ENCODE data around the gene LIMS2.

The LIMS2 gene

DNA sequence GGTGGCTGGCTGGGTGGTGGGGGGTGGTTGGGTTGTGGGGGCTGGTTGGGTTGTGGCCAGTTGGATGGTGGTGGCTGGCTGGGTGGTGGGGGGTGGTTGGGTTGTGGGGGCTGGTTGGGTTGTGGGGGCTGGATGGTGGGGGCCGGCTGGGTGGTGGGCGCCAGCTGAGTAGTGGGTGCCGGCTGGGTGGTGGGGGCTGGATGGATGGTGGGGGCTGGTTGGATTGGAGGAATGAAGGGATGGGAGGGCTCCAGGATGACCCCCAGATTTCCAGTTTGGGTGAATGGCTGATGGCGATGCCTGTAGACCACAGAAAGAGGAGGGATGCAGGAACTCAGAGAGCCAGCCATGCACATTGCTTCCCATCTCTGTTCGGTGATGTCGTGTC, 56.1 kb downstream of the LIMS2 start:
- DNase-seq, result no peak

DNA sequence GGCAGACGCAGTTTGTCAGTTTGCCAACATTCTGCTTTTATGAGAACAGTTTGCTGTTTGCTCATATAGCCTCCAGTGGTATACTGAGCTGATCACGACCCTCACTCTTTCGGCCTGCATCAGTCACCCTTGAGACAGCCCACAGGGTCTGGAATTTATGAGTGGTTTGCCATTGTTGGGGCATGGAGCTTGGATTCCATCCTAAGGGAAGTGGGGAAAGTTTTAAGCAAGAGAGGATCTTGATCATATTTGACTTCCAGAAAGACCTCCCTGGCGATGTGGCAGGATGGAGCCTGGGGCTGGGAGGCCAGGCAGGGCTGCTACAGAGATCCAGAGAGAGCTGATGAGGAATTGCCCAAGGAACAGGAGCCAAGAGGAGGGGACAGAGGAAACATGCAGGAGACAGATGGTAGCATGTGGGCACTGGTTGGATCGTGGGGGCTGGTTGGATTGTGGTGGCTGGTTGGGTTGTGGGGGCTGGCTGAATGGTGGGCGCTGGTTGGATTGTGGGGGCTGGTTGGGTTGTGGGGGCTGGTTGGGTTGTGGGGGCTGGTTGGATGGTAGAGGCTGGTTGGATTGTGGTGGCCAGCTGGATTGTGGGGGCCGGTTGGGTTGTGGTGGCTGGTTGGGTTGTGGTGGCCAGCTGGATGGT, 56.7 kb downstream of the LIMS2 start:
- no peak for DNase-seq

DNA sequence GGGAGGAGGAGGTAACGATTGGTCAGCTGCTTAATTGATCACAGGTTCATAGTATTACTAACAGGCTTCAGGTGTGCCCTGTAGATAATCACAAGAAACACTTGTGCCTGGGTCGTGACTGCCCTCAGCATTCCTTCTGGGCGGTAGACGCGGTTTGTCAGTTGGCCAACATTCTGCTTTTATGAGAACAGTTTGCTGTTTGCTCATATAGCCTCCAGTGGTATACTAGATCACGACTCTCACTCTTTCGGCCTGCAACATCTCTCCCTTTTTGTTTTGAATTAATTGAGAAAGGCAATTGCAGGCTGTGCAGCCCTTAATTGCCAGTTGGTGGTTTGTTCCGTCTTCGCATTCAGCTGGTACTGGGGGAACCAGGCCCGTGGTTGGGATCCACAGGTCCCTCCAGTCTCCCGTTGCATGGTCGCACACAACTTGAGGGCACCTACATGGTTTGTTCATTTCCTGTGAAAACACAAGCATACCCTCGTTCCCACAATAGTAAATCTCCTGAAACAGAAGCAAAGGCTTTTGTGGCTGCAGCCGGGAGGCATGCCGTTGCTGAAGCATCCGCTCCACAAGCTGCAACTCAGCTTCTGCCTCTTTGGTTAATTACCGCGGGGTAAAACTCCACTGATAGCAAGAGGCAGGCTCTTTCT, 59.7 kb downstream of the LIMS2 start:
- no peak for DNase-seq

DNA sequence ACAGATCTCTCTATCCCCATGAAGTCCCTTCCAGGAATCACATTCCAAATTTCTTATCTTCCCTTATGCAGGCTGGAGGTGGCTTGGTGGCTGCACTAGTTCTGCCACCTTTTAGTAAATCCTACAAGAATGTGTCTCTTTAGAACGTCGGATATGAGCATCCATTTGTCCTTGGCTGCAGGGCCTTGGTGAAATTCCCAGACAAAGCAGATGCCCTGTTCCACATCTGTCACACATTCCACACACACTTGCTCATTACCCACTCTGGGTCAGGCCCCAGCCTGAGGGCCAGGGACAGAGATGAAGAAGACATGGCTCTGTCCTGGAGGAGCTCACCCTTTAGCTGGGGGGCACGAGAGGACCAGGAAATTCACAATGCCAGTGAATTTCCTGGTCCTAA, 60.6 kb downstream of the LIMS2 start:
- no peak for DNase-seq

DNA sequence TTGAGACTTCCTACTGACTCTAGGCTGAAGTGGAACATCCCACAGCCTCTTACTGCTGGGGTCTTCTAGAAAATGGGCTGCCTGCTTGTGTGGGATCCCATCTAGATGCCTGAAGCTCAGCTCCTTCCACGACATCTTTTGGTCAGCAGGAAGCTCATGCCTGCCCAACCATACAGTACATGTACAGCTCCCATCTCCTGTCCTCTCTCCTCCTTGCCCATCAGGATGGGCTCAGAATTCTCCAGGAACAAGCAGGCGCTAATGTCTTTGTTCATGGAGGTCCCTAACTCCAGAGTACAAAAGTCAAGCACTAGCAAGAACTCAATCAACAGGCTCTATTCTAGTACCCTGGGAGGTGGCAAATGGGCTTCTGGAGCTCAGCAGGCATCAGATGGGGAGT, 61.1 kb downstream of the LIMS2 start:
- no peak for DNase-seq

DNA sequence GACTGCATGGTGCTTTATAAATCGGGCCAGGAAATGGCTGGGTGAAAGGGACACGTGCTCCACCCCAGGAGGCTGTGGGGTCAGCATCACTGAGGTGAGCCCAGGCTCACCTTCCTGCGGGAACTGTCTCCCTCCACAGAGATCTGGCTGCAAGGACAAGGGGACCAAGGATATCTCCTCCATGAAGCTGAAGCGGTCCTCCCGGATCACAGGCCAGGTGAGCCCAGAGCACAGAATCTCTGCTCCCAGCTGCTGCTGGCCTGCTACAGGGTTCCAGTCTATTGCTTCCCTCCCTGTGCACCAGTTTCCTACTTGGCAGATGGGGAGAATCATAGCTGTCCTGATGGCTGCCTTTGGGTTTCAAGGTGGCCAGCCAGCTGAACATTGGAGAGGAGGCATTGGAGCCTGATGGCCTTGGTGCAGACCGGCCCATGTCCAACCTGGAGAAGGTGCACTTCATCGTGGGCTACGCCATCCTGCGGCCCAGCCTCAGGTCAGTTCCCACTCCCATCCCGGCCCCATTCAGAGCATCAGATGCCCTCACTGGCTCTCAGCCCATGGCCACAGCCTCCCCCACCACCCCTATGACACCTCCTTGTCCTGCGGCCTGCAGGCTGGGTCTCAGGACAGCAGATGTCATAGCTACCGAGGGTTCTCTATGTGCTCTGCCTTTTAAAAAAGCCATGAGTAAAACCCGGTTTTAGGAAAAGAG, 63.1 kb downstream of the LIMS2 start:
- no peak for DNase-seq

DNA sequence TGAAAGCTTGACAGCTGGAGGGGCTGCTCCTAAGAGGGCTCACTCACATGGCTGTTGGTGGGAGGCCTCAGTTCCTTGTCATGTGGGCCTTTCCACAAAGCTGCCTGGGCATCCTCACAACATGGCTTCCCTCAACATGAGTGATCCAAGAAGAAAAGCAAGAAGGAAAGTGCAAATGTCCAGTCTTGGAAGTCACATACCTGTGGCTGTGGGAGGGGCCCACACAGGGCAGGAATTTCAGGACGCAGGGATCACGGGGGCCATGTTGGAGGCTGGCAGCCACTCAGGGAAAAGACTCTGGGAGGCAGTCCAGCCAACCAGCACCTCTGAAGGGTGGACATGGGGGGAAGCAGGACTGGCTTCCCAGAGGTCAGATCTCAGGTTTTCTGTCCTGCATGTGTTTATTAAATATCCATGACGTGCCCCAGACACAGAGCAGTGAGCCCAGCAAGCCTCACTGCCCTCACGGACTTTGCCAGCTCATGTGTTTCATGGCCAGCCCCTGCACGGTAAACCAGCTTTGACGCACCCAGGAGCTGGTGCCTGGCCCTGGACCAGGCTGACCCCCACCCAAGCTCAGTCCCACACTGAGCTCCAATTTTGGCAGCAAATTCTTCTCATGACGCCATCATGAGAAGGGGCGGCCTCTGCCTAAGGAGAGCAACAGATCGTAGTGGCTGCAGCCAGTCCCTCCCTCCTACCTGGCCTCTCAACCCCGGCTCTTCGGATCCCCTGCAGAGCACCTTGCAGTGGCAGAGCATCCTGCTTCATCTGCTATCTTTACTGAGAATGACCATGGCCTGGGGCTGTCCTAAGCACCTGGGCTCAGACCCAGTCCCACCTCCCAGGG, 64.0 kb downstream of the LIMS2 start:
- DNase-seq, result no peak

DNA sequence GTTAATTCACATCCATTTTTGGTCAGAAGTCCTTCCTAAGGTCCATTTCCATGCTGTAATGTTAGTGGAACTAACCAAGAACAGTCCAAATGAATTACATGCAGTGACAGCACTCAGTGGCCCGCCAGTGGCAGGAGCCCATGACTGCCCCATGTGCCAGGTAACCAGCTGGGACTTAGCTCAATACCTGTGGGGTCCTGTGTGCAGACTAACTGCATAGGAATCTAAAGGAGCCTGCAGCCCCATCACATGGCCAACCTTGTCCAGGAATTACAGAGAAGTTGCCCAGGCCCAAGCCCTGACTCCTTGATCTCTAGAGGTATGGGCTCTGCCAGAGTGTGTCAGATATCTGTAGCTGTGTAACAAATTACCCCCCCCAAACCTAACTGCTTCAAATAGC, 64.8 kb downstream of the LIMS2 start:
- DNase-seq, result no peak

DNA sequence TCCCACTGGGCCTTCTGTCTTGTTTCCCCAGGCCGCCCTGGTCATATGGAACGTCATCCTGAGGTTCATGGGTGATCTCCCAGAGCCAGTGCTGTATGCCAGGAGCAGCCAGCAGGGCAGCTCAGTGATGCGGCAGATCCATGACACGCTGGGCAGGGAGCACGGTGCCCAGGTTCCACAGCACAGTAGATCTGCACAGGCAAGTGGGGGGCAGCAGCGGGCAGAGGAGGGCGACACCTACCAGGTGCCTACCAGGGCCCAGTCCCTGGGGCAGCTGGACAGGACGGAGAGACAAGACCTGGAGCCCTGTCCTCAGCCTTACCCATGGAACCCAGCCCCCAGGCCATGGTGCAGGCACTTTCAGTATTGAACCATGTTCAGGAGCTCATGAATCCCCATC, 65.5 kb downstream of the LIMS2 start:
- DNase-seq, result no peak

DNA sequence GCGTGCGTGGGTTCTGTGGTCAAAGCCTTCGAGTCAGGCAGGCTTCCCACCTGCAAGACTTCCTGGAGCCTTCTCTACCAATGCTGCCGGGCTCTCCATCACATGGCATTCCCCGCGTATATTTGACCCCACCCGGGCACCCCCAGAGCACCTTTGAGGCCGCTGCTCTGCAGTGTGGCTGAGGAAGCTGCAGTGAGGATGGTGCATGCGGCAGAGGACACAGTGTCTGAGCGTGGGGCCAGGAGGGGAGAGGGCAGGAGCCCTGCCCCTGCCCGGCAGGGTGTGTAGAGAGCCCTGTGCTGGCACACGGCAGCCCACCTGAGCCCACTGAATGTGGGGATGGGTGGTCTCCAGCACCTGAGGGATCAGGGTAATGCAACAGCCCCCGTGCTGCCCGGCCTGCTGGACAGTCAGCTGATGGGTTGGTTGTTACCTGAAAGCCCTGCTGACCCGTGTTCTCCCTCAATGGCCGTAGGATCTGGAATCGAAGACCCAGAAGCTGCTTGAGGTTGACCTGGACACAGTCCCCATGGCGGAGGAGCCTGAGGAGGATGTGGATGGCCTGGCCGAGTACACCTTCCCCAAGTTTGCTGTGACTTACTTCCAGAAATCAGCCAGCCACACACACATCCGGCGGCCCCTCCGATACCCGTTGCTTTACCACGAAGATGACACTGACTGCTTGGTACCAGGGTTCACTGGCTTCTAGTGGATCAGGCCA, 66.1 kb downstream of the LIMS2 start:
- DNase-seq, result no peak

DNA sequence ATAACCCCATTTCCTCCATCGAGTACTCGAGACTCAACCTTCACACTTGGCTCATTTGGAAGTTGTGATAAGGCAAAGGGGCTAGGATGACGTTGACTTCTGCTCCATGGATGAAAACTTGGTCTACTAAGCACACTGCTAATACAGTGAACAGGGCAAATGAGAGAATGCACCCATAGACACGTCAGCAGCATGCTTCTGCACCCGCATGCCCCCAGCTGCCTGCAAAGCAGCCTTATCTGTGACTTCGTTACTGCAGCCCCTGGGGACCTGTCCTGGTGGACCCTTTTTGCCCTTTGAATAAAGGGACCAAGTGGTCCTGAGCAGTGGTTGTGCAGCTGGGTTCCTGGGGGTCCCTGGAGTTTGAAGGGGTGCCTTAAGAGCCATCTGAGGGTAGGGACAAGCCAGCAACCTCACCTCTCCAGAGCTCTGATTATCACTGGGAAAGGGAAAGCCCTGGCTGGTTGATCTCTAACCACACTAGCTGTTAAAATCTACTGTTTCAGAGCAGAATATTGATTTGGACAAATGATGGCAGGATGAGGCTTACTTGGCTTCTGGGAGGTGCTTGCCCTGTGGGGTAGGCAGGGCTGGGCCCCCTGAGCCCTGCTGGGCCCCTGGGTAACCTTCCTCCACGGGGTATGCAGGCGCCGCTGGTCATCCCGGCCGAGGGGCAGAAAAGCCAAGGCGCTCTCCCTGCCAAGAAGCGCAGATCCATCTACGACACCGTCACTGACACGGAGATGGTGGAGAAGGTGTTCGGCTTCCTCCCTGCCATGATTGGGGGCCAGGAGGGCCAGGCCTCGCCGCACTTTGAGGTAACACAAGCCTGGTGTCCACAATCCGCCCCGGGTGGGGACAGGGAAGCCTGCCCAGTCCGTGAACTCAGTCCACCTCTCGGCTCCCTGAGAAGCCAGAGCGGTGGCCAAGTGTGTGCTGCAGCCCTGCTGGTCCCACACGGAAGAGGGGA, 67.0 kb downstream of the LIMS2 start:
- no peak for DNase-seq

DNA sequence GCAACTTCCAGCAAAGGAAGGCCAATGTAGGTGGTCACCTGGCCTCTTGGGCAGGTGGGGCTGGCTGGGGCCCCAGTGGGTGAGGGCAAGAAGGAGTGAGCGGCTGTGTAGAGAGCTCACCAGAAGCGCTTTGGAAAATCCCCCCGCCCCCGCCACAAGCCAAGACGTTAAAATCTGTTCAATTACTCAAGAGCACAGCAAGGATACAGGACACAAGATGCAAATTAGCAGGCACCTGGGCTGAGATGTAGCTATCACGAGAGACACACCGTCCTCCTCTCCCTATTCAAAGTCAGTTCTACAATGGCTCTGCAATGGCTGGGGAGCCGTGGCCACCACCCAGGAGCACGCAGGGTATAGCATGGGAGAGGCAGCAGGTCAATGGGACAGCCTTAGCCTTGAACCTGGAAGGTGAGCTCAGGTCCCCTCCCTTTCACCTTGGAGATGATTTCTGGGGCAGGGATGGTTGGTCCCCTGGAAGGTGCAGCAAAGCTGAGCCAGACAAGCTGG, 67.9 kb downstream of the LIMS2 start:
- DNase-seq, result no peak

DNA sequence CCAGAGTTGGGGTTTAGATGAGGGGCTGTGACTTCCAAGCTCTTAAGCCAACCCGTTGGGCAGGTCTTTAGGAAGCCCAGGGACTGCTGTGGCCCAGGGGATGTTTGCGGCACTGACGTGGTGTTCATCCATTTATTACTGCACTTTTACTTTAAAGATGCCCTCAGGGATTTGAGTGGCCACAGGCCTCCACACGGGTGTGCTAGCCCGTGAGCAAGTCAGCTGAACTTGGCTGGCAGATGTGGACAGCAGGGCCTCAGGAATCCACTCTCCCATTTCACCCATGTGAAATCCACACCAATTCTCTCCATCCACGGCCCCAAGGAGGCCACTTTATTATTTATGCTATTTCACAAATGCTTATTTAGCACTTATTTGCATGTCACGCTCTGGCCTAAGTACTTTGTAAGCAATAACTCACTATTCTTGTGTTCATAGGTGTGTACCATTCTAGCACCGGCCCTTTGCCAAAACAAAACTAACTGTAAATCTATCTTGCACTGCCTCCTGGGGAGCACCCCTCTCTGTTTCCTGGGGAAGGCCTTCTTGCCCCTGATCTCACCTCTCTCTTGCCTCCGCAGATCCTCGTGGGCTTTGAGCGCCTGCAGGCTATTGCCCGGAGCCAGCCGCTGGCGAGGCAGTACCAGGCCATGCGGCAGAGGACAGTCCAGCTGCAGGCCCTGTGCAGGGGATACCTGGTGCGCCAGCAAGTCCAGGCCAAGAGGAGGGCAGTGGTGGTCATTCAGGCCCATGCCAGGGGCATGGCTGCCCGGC, 68.5 kb downstream of the LIMS2 start:
- no peak for DNase-seq

DNA sequence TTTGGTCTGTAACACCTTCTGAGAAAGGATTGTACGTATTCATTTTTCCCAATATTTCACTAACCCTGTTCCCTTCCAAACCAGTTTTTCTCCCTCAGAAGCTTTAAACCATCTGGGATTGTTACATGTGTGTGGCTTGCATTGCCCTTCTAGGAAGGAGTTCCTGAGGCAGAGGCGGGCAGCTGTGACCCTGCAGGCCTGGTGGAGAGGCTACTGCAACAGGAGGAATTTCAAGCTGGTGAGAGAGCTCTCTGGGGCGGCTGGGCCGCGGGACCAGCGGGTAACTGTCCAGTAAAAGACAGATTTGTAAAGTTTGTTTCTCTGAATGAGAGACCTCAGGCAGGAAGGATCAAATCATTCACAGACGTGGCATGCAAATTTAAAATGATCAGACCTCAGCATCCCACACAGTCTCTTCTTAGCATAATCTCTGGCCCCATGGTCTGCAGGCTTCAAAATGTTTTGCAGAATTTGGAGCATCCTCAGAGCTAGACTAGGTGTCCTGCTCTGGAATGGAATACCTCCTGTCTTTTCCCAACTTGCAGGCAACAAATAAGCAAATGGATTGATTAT, 69.6 kb downstream of the LIMS2 start:
- no peak for DNase-seq

DNA sequence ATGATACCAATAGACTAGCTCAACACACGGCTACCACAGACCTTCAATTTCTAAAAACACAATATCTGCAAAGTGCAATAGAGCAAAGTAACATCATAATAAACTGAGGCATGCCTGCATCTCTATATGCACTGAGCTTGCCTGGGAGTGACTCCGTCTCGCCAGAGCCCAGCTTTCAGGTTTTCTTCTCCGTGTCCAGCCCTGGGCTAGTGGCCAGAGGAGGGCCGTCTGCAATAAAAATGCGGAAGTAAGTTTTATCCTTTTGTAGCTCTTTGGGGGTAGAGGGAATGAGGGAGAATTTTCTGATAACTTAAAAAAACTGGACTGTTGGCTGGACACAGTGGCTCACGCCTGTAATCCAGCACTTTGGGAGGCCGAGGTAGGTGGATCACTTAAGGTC, 70.3 kb downstream of the LIMS2 start:
- DNase-seq, result no peak

DNA sequence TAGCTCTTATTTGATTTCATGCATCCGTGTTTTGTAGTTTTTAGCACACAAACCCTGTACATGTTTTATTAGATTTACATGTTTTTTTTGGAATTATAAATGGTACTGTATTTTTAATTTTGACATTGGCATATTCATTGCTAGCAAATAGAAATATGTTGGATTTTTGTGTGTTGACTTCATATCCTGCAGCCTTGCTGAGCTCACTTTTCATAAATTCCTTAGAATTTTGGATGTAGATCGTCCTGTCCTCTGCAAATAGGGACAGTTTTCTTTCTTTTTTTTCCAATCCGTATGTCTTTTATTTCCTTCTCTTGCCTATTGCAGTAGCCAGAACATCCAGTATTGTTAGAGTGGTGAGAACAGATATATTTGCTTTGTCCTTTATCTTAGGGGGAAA, 76.1 kb downstream of the LIMS2 start:
- DNase-seq, result no peak

DNA sequence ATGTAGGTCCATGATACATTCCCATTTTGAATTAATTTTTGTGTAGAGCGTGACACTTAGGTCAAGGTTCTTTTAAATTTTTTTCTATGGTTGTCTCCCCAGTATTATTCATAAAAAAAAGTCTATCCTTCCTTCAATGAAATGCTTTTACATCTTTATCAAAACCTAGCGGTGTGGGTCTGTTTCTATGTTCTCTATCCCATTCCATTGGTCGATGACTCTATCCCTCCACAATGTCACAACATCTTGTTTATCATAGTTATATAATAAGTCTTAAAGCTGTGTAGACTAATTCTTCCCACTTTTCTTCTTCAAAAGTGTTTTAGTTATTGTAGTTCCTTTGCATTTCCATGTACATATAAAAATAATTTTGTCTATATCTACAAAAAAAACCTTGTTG, 76.6 kb downstream of the LIMS2 start:
- DNase-seq, result no peak

DNA sequence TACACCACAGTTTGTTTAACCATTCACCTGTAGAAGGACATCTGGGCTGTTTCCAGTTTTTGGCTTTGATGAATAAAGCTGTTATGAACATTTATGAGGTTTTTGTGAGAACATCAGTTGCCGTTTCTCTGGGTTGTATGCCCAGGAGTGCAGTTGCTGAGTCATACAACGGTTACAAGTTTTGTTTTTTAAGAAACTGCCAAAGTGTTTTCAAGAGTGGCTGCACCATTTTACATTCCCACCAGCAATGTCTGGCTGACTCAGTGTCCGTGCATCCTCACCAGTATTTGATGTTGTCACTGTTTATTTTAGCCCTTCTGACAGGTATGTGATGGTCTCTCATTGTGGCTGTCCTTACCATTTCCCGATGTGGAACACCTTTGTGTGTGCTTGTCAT, 77.3 kb downstream of the LIMS2 start:
- DNase-seq, result no peak

DNA sequence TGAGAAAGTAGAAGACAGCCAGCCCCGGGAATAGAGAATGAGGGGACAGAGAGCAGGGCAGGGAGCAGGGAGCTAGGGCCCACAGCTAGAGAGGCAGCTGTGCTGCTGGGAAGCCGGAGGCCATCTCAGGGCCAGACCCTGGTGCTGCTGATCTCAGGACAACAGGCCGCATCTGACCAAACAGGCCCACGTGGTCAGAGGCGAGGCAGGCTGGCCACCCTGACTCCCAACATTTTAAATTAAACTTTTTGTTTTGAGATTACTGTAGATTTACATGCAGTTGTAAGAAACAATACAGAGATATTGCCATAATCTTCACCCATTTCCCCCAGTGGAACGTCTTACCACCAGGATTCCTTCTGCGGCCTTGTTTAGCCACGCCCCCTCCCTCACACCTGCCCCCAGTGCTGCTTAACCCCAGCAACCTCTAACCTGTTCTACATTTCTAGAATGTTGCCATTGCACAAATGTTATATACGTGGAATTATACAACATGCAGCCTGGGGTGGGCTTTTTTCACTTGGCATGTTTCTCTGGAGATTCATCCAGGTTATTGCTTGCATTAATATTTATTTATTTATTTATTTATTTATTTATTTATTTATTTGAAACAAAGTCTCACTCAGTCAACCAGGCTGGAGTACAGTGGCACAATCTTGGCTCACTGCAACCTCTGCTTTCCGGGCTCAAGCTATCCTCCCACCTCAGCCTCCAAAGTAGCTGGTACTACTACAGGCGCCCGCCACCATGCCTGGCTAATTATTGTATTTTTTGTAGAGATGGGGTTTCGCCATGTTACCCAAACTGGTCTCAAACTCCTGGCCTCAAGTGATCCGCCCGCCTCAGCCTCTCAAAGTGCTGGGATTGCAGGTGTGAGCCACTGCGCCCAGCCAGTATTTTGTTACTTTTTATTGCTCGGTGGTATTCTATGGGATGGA, 78.0 kb downstream of the LIMS2 start:
- DNase-seq, result no peak

All from SHP77 treated with DMSO at 0.1 percent for 48 hours (cell line).